ENCODE data around the gene SIRT7.

SIRT7 gene

DNA sequence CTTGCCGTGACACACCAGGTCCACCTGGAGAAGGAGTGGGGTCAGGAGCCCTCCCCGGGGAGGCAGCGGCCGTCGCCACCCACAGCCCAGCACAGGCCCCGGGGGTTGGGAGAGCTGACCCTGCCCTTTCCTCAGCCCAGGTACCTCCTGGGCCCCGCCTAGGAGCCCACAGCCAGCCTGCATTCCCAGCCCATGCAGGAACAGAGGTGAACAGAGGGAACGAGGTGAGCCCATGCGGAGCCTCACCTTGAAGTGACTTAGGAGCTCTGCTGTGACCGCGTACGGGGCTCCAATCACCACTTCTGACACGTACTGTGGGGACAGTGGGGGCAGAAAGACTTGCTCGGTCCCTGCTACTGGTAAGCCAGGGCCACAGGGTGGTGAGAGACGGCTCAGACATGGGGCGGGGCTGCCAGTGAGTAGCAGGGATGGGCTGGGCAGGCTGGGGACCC is 12.5 kb downstream of the SIRT7 start:
- TF ChIP-seq, protein P1, sequence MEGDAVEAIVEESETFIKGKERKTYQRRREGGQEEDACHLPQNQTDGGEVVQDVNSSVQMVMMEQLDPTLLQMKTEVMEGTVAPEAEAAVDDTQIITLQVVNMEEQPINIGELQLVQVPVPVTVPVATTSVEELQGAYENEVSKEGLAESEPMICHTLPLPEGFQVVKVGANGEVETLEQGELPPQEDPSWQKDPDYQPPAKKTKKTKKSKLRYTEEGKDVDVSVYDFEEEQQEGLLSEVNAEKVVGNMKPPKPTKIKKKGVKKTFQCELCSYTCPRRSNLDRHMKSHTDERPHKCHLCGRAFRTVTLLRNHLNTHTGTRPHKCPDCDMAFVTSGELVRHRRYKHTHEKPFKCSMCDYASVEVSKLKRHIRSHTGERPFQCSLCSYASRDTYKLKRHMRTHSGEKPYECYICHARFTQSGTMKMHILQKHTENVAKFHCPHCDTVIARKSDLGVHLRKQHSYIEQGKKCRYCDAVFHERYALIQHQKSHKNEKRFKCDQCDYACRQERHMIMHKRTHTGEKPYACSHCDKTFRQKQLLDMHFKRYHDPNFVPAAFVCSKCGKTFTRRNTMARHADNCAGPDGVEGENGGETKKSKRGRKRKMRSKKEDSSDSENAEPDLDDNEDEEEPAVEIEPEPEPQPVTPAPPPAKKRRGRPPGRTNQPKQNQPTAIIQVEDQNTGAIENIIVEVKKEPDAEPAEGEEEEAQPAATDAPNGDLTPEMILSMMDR (IDR thresholded peaks at IDR 0.05; ENCODE audit: low read depth, low read length, missing control alignments): no peak
- H3K36me3 ChIP-seq (replicated peaks): no peaks in the 10 kb centered on the region
- H3K27ac ChIP-seq: no peak overlapping the region
- in situ Hi-C loops (cut with HindIII; ENCODE audit: low pct_ligation_motif_present, low sequenced_read_pairs): no loop called here
- DNase-seq: no peak
- no peaks in the 10 kb centered on the region for H3K27me3 ChIP-seq (replicated peaks)
- H3K4me3 ChIP-seq (ENCODE audit: low read depth, low read length): no peak overlapping the region

DNA sequence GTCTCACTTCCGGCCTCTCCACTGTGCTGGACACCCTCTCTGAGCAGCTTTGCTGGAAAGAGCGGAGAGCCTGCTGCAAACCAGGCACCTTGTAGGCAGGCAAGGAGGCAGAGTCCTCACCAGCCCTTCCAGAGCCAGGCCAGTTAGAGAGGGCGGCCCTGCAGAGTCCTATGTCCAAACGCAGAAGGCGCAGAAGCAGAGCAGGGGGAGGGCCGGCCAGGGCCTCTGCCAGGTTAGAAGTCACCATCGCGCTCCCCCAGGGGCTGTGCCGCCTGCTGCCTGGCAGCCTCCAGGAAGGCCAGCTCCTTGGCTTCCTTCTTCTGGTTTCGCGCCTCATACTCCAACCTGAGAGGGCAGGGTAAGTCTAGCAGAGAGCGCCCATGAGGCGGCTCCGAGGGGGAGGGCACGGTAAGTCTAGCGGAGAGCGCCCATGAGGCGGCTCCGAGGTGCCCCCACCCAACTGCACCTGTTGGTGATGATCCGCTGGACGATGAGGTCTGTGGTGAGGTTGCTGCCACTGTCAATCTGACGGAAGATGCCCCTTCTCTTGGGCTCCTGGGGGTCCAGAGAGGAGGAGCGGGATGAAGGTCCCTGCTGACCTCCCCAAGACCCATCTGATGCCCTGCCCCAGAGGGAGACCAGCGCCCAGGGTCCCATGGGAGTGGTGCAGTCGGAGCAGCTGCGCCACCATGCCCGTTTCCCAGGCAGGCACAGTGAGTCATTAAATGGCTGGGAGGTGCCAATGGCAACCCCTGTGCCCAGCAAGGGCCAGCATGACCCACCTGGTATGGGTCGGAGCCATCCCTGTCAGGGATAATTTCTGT is 13.2 kb downstream of the SIRT7 start:
- TF ChIP-seq, protein P1 (IDR thresholded peaks at IDR 0.05; ENCODE audit: low read depth, low read length, missing control alignments): no peak
- Histone ChIP-seq H3K4me3 (ENCODE audit: low read depth, low read length) (no peak overlapping the region), H3K36me3 (replicated peaks) (peaks cover 3% of the 10 kb centered on the region), H3K27ac (no peak overlapping the region), H3K27me3 (replicated peaks) (no peaks in the 10 kb centered on the region)
- in situ Hi-C loops (cut with HindIII; ENCODE audit: low pct_ligation_motif_present, low sequenced_read_pairs): no loop called here
- no peak for DNase-seq

DNA sequence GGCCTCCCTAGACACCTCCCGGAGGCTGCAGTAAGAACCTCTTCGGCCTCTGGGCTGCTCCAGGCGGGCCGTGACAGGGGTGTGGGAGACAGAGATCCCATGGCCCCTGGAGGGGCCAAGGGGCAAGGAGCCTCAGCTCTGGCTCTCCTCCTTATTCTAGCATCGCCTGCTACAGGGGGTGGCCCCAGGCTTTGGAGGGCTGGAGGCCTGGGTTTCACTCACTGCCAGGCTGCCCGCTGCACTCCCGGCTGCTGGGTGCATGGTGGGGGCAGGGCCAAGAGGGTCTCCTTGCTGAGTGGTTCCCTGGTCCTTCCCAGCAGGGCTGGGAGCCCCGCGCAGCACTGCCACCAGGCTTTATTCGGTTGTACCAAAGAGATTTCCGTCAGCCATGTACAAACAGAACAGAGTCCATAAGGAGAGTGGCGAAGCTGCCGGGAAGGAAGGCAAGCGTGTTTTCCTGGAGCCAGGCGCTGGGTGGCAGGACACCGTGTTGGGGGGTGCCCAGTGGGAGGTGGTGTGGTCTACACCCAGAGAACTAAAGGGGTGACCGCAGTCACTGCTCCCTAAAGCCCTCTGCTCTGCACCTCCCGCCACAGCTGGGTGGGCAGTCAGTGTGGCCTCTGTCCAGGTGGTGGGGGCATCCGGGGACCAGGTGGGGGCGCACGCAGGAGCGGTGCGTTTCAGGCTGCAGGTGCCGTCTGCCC is 13.9 kb downstream of the SIRT7 start:
- peaks cover 6% of the 10 kb centered on the region for H3K36me3 ChIP-seq (replicated peaks)
- in situ Hi-C loops (cut with HindIII; ENCODE audit: low pct_ligation_motif_present, low sequenced_read_pairs): no loop called here
- DNase-seq: no peak

GRCh38 chr17:81903415-81903831 is 14.6 kb downstream of the SIRT7 start:
- DNase-seq: no peak
- peaks cover 6% of the 10 kb centered on the region for H3K36me3 ChIP-seq (replicated peaks)
- TF ChIP-seq, protein P1 (IDR thresholded peaks at IDR 0.05; ENCODE audit: low read depth, low read length, missing control alignments): no peak

More for the DNA sequence above, 13.9 kb downstream of the SIRT7 start:
- Histone ChIP-seq H3K27ac (no peak overlapping the region), H3K4me3 (ENCODE audit: low read depth, low read length) (no peak overlapping the region), H3K27me3 (replicated peaks) (no peaks in the 10 kb centered on the region)
- TF ChIP-seq, protein P1 (IDR thresholded peaks at IDR 0.05; ENCODE audit: low read depth, low read length, missing control alignments): no peak

GRCh38 chr17:81902653-81903414 is 15.1 kb downstream of the SIRT7 start:
- H3K36me3 ChIP-seq (replicated peaks): peaks cover 6% of the 10 kb centered on the region
- peak overlapping the region; percentile 12 for H3K4me3 ChIP-seq (ENCODE audit: low read depth, low read length)
- no peak overlapping the region for H3K27ac ChIP-seq

More at GRCh38 chr17:81903415-81903831, 14.6 kb downstream of the SIRT7 start:
- no peaks in the 10 kb centered on the region for H3K27me3 ChIP-seq (replicated peaks)
- H3K4me3 ChIP-seq (ENCODE audit: low read depth, low read length): no peak overlapping the region
- no peak overlapping the region for H3K27ac ChIP-seq
- in situ Hi-C loops (cut with HindIII; ENCODE audit: low pct_ligation_motif_present, low sequenced_read_pairs): no loop called here

More at GRCh38 chr17:81902653-81903414, 15.1 kb downstream of the SIRT7 start:
- in situ Hi-C loops (cut with HindIII; ENCODE audit: low pct_ligation_motif_present, low sequenced_read_pairs): no loop called here
- TF ChIP-seq, protein P1 (IDR thresholded peaks at IDR 0.05; ENCODE audit: low read depth, low read length, missing control alignments): no peak
- H3K27me3 ChIP-seq (replicated peaks): no peaks in the 10 kb centered on the region
- DNase-seq: no peak
